Activated CD8-positive, alpha-beta T cell treated with anti-CD3 and anti-CD28 coated beads for 36 hours (primary cell): ENCODE data around the gene C2orf81. TPM values are rescaled to one million over a fixed set of nuclear protein-coding genes. Genes with fewer than 3 reads are reported as not detected.
A peak's percentile ranks its signal among the peaks of the same experiment; 100 is the strongest.

ENCODE experiments used
- ATAC-seq: fragments of 200-7000 bp; cut with Tn5 transposase; one replicate; pipeline ENCODE4 v1.10.0; 2021; ENCODE audit warnings: mild to moderate bottlenecking, moderate library complexity
- CTCF ChIA-PET: fragments of 350-600 bp; sonication (Branson Sonifier 250); formaldehyde crosslinking; loops from one replicate; lab custom pipeline; 2021; ENCODE audit warnings: antibody characterized with exemption; lab: Charles Lee
- POLR2A ChIA-PET: fragments of 350-600 bp; sonication (Branson Sonifier 250); formaldehyde crosslinking; loops from one replicate; lab custom pipeline; 2021; ENCODE audit warnings: antibody characterized with exemption; lab: Charles Lee
- DNase-seq: peaks from one replicate; pipeline ENCODE4 v3.0.0-alpha.2; 2020
- H3K27ac Mint-ChIP-seq: one replicate; pipeline ENCODE4 v1.8.0; 2021; ENCODE audit warnings: mild to moderate bottlenecking, mixed read lengths
- H3K27me3 Mint-ChIP-seq: one replicate; pipeline ENCODE4 v1.8.0; 2021; ENCODE audit warnings: mixed read lengths
- H3K36me3 Mint-ChIP-seq: one replicate; pipeline ENCODE4 v1.8.0; 2021; ENCODE audit warnings: low read depth, mixed read lengths
- H3K4me1 Mint-ChIP-seq: one replicate; pipeline ENCODE4 v1.8.0; 2021; ENCODE audit warnings: low read depth, mixed read lengths
- H3K4me3 Mint-ChIP-seq: one replicate; pipeline ENCODE4 v1.8.0; 2021; ENCODE audit warnings: mild to moderate bottlenecking, moderate library complexity, mixed read lengths
- H3K9me3 Mint-ChIP-seq: one replicate; pipeline ENCODE4 v1.8.0; 2021; ENCODE audit warnings: mixed read lengths
- intact Hi-C: fragments of 100-400 bp; cut with micrococcal nuclease; formaldehyde crosslinking; loops from one replicate; pipeline ENCODE4 v1.10.0; 2022
- total RNA-seq, 2 experiments: library from RNA; stranded (reverse); gene quantifications; one replicate each; pipeline ENCODE4 v1.2.3, GENCODE V29; 2021
- TF ChIP-seq, protein P1 (sequence below): fragments of 200-600 bp; IDR thresholded peaks from one replicate; pipeline ENCODE4 v1.8.0; 2022; ENCODE audit warnings: antibody characterized with exemption, mild to moderate bottlenecking

C2orf81 gene
- total RNA-seq, 2 experiments from 2014 or later = 2.6 to 3.9 TPM

DNA sequence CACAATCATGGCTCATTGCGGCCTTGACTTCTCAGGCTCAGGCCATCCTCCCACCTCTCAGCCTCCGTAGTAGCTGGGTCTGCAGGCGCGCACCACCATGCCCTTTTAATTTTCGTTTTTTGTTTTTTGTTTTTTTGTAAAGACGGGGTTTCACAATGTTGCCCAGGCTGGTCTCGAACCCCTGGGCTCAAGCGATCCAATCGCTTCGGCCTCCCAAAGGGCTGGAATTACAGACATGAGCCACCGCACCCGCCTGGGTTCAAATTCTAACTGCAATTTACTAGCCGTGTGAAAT lies 29.0 kb downstream of the C2orf81 start:
- POLR2A ChIA-PET = interaction anchor here (0.6 to 2.2 kb wide), 10 partner anchors 10 to 189 kb away, joined by 3 to 9 read pairs (median 3); partner anchors contain the start of genes C2orf81, INO80B and WDR54

DNA sequence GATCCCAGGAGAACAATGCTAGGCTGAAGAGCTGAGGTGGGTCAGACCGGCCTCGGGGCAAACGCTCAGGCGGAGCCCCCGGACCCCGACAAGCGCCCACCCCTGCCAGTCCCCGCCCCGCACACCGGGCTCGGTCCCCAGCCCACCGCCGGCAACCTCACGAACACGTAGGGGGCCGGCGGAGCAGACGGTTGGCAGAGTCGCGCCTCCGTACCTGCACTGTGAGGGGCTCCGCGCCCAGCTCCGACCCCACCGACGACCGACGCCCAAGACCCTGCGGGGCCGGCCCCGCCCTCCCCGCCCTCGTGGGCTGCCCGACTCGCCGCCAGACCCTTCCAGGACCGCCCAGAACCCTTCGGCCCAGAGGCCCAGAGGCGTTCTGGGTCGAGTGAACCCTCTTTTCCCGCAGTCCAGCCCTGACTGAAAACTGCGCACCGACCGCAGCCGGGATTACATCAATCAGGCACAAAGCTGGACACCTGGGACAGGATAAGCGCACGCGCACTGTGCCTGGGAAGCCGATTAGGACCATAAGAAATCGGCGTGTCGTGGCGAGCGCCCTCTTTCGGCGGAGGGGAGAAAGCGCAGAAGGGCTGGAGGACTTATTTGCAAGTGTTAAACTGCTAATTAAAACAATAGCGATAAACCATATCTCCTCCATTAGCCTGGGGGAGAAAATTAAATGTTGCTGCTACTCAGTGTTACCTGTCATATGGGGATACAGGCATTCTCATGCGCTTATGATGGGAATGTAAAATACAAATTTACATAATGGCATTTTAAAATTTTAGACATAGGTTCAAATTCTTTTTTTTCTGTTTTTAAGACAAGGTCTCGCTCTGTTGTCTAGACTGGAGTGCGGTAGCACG lies 29.6 kb downstream of the C2orf81 start:
- Mint-ChIP-seq H3K4me3 (peak overlapping the region; percentile 86), H3K27me3 (no peaks in the 10 kb centered on the region), H3K27ac (peak overlapping the region; percentile 99), H3K36me3 (no peaks in the 10 kb centered on the region), H3K4me1 (peaks cover 2% of the 10 kb centered on the region), H3K9me3 (no peaks in the 10 kb centered on the region)
- peak; percentile 95 for DNase-seq
- intact Hi-C loops = loop anchor here (10.0 kb wide), 1 partner anchor 137 kb away; no protein-coding TSS in a partner anchor
- CTCF ChIA-PET = interaction anchor here (0.7 to 3.6 kb wide), 34 partner anchors 10 to 712 kb away, joined by 3 to 24 read pairs (median 4); partner anchors contain the start of genes CCDC142, DCTN1, INO80B and MOB1A
- POLR2A ChIA-PET = interaction anchor here (0.6 to 2.2 kb wide), 14 partner anchors 10 to 195 kb away, joined by 3 to 9 read pairs (median 3); partner anchors contain the start of genes C2orf81, INO80B and WDR54
- TF ChIP-seq, protein P1, sequence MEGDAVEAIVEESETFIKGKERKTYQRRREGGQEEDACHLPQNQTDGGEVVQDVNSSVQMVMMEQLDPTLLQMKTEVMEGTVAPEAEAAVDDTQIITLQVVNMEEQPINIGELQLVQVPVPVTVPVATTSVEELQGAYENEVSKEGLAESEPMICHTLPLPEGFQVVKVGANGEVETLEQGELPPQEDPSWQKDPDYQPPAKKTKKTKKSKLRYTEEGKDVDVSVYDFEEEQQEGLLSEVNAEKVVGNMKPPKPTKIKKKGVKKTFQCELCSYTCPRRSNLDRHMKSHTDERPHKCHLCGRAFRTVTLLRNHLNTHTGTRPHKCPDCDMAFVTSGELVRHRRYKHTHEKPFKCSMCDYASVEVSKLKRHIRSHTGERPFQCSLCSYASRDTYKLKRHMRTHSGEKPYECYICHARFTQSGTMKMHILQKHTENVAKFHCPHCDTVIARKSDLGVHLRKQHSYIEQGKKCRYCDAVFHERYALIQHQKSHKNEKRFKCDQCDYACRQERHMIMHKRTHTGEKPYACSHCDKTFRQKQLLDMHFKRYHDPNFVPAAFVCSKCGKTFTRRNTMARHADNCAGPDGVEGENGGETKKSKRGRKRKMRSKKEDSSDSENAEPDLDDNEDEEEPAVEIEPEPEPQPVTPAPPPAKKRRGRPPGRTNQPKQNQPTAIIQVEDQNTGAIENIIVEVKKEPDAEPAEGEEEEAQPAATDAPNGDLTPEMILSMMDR = peak; percentile 96
- peak; percentile 92 for ATAC-seq

More for the DNA sequence above, 29.0 kb downstream of the C2orf81 start:
- H3K4me1 Mint-ChIP-seq = peaks cover 2% of the 10 kb centered on the region
- CTCF ChIA-PET = interaction anchor here (0.7 to 3.6 kb wide), 15 partner anchors 9 to 712 kb away, joined by 3 to 24 read pairs (median 4); partner anchors contain the start of genes CCDC142, INO80B, MOB1A and STAMBP
- no peaks in the 10 kb centered on the region for H3K27me3 Mint-ChIP-seq
- peak overlapping the region; percentile 45 for H3K27ac Mint-ChIP-seq
- DNase-seq (no peak), ATAC-seq (no peak)
- peak overlapping the region; percentile 86 for H3K4me3 Mint-ChIP-seq
- intact Hi-C loops = loop anchor here (10.0 kb wide), 1 partner anchor 138 kb away; no protein-coding TSS in a partner anchor
- H3K9me3 Mint-ChIP-seq = no peaks in the 10 kb centered on the region
- H3K36me3 Mint-ChIP-seq = no peaks in the 10 kb centered on the region
- TF ChIP-seq, protein P1 = no peak

DNA sequence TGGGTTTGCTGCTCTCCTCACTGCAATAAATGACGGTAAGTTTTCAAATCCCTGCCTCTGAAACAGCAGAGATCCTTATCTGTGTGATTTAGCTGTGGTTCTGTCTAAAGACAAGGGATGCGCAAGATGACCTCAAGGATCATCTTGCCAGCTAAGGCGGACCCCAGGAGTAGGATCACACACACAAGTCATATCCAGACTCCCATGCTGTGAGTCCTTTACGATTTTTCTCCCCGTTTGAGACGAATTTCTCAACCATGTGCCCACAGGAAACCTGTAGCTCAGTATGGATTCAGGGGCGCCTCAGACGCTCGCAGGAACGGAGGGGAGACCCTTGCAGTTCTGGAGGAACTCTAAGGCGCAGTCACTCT lies 30.2 kb downstream of the C2orf81 start:
- peaks cover 2% of the 10 kb centered on the region for H3K4me1 Mint-ChIP-seq
- H3K9me3 Mint-ChIP-seq = no peaks in the 10 kb centered on the region
- ChIA-PET CTCF (interaction anchor here (0.7 to 3.6 kb wide), 32 partner anchors 9 to 711 kb away, joined by 3 to 24 read pairs (median 4); partner anchors contain the start of genes CCDC142, DCTN1, INO80B and MOB1A), POLR2A (interaction anchor here (0.6 to 2.2 kb wide), 12 partner anchors 9 to 243 kb away, joined by 3 to 9 read pairs (median 3); partner anchors contain the start of genes BOLA3, C2orf81, INO80B and WDR54)
- H3K27ac Mint-ChIP-seq = peak overlapping the region; percentile 99
- intact Hi-C loops = loop anchor here (10.0 kb wide), 1 partner anchor 136 kb away; no protein-coding TSS in a partner anchor
- H3K4me3 Mint-ChIP-seq = peak overlapping the region; percentile 86
- TF ChIP-seq, protein P1 = no peak
- no peaks in the 10 kb centered on the region for H3K36me3 Mint-ChIP-seq
- DNase-seq = no peak
- no peaks in the 10 kb centered on the region for H3K27me3 Mint-ChIP-seq
- ATAC-seq = peak; percentile 21

DNA sequence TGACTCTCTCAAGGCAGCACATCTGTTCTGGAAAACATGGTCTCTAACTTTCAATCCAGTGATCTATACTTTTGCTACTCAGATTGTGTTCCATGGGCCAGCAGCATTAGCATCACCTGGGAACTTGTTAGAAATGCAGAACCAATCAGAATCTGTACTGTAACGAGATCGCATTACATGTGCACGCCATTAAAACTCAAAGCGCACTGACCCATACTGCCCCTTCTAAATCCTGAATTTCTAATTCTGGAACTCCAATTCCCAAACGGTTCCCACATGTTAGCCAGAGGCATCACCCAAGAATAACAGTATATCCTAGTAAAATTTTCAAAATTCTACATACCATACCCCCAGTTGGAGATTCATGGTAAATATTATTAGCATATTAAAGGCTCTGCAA lies 30.8 kb downstream of the C2orf81 start:
- ATAC-seq = no peak
- Mint-ChIP-seq H3K9me3 (no peaks in the 10 kb centered on the region), H3K4me3 (peak overlapping the region; percentile 86), H3K36me3 (no peaks in the 10 kb centered on the region), H3K27me3 (no peaks in the 10 kb centered on the region), H3K27ac (no peak overlapping the region), H3K4me1 (peaks cover 2% of the 10 kb centered on the region)
- TF ChIP-seq, protein P1 = no peak
- no peak for DNase-seq
- POLR2A ChIA-PET = interaction anchor here (0.7 to 2.2 kb wide), 4 partner anchors 9 to 242 kb away, joined by 3 to 9 read pairs (median 3); partner anchors contain the start of genes BOLA3, C2orf81 and WDR54
- intact Hi-C loops = loop anchor here (10.0 kb wide), 1 partner anchor 136 kb away; no protein-coding TSS in a partner anchor
- CTCF ChIA-PET = interaction anchor here (1.0 to 3.1 kb wide), 21 partner anchors 9 to 609 kb away, joined by 3 to 22 read pairs (median 4); partner anchors contain the start of genes CCDC142, DCTN1, INO80B and TTC31
